Lower leg skin (tissue), 4 donors: ENCODE results near the gene LGI1. TPM values are rescaled to one million over a fixed set of nuclear protein-coding genes. Genes with fewer than 3 reads are reported as not detected.
"Not testable (repeated sequence)": the region's sequence is repeated elsewhere in the genome, so short reads cannot be mapped to it uniquely, and the experiment has no call there.

Experiments used
- DNase-seq, 2 donors: peaks; one replicate each; pipeline ENCODE4 v3.0.0-alpha.2; 2019; ENCODE audit warnings: low spot score in 2 of 2
- H3K4me3 ChIP-seq: fragments of 200-600 bp; sonication (generic); 2 replicates; pipeline ENCODE4 v1.5.1; 2017; ENCODE audit warnings: mild to moderate bottlenecking, low read depth; ENCODE audit not compliant: poor library complexity, severe bottlenecking
- CTCF ChIP-seq, 3 donors: fragments of 450-650 bp; IDR thresholded peaks; one replicate each; pipeline ENCODE4 v1.5.1; 2016; ENCODE audit warnings: antibody characterized with exemption in 3 of 3, mild to moderate bottlenecking in 3 of 3, moderate library complexity in 2 of 3
- POLR2A ChIP-seq, 2 donors: fragments of 450-650 bp; IDR thresholded peaks; one replicate each; pipeline ENCODE4 v1.6.1; 2016 to 2017; ENCODE audit warnings: antibody characterized with exemption in 2 of 2, mild to moderate bottlenecking in 1 of 2, moderate library complexity in 1 of 2
- WGBS, 2 donors: methylation state at CpG; one replicate each; pipeline ENCODE4 v1.1.5; 2018; 5-methylcytosine and 5-hydroxymethylcytosine counted together
- intact Hi-C: fragments of 100-400 bp; cut with DNase I; formaldehyde crosslinking; loops from one replicate; pipeline ENCODE4 v1.15.0; 2023; ENCODE audit warnings: low total_unique reads
- total RNA-seq, 4 donors: library from RNA; depleted of rRNA; stranded (reverse); fragments of >200 nt; gene quantifications; one replicate each; pipeline ENCODE4 v1.1.0, GENCODE V29; 2016

The LGI1 gene
- total RNA-seq, 4 donors from 2014 or later: 2.8 TPM; not detected in 3

- TF ChIP-seq POLR2A (IDR thresholded peaks at IDR 0.05) (no peak), CTCF (IDR thresholded peaks at IDR 0.05) (no peak)
- no peak for DNase-seq
- 78 to 79% methylated on average over 5 of the region's 5 CpGs for WGBS, 2 donors
- intact Hi-C loops: loop anchor here (5.0 kb wide), 1 partner anchor 116 kb away; the partner anchor contains the start of gene FRA10AC1
- H3K4me3 ChIP-seq: no peak overlapping the region
These were observed 60.4 kb downstream of the LGI1 start for GRCh38 chr10:93818086-93818485.

GRCh38 chr10:93819520-93819919 lies 61.8 kb downstream of the LGI1 start:
- WGBS, 2 donors: 67 to 76% methylated on average over 4 of the region's 4 CpGs

GRCh38 chr10:93820434-93820833 lies 62.7 kb downstream of the LGI1 start:
- no peak for DNase-seq
- intact Hi-C loops: no loop called here
- WGBS, 2 donors: 44 to 48% methylated on average over 3 of the region's 3 CpGs
- TF ChIP-seq POLR2A (IDR thresholded peaks at IDR 0.05) (no peak), CTCF (IDR thresholded peaks at IDR 0.05) (no peak)
- H3K4me3 ChIP-seq: no peak overlapping the region

More at GRCh38 chr10:93819520-93819919, 61.8 kb downstream of the LGI1 start:
- H3K4me3 ChIP-seq: no peak overlapping the region
- no peak for DNase-seq
- TF ChIP-seq POLR2A (IDR thresholded peaks at IDR 0.05): no peak
- intact Hi-C loops: loop anchor here (5.0 kb wide), 1 partner anchor 117 kb away; the partner anchor contains the start of gene FRA10AC1

GRCh38 chr10:93821051-93821772 lies 63.5 kb downstream of the LGI1 start:
- intact Hi-C loops: no loop called here
- no peak overlapping the region for H3K4me3 ChIP-seq
- WGBS, 2 donors: 70 to 76% methylated on average over 4 of the region's 4 CpGs
- TF ChIP-seq CTCF (IDR thresholded peaks at IDR 0.05) (no peak), POLR2A (IDR thresholded peaks at IDR 0.05) (no peak)
- DNase-seq: no peak

- no peak overlapping the region for H3K4me3 ChIP-seq
- DNase-seq: no peak
- intact Hi-C loops: no loop called here
- WGBS, 2 donors: 23 to 29% methylated on average over 7 of the region's 7 CpGs
- TF ChIP-seq POLR2A (IDR thresholded peaks at IDR 0.05) (no peak), CTCF (IDR thresholded peaks at IDR 0.05) (no peak)
These were observed 68.6 kb downstream of the LGI1 start for GRCh38 chr10:93826355-93826754.

GRCh38 chr10:93827056-93827804 lies 69.5 kb downstream of the LGI1 start:
- DNase-seq: no peak
- WGBS, 2 donors: 80 to 84% methylated on average over 11 of the region's 11 CpGs
- intact Hi-C loops: no loop called here
- H3K4me3 ChIP-seq: no peak overlapping the region
- TF ChIP-seq CTCF (IDR thresholded peaks at IDR 0.05) (no peak), POLR2A (IDR thresholded peaks at IDR 0.05) (no peak)

- WGBS, 2 donors: 93 to 100% methylated on average over 1 of the region's 1 CpG
- DNase-seq, intact Hi-C loops, H3K4me3 ChIP-seq: not testable (repeated sequence)
These were observed 73.3 kb downstream of the LGI1 start for GRCh38 chr10:93831065-93831464.
